GM21825 (cell line): ENCODE measurements around the gene MRM3.
"Not testable (repeated sequence)": the region's sequence is repeated elsewhere in the genome, so short reads cannot be mapped to it uniquely, and the experiment has no call there.

Experiments
- ATAC-seq: cut with Tn5 transposase; IDR thresholded peaks from one replicate; pipeline ENCODE4 v1.9.1; 2021; ENCODE audit warnings: mild to moderate bottlenecking, moderate library complexity; ENCODE audit not compliant: unreplicated experiment

The MRM3 gene

GRCh38 chr17:794876-795275 is 12.7 kb downstream of the MRM3 start:
- no peak for ATAC-seq

GRCh38 chr17:795276-795675 is 13.1 kb downstream of the MRM3 start:
- ATAC-seq: no peak

- no peak for ATAC-seq
Observed at GRCh38 chr17:795721-796120, 13.6 kb downstream of the MRM3 start.

- no peak for ATAC-seq
Observed at GRCh38 chr17:796609-797008, 14.5 kb downstream of the MRM3 start.

GRCh38 chr17:797236-797840 is 15.2 kb downstream of the MRM3 start:
- no peak for ATAC-seq

GRCh38 chr17:798246-798645 is 16.1 kb downstream of the MRM3 start:
- ATAC-seq: no peak

- ATAC-seq: no peak
Observed at GRCh38 chr17:799261-799660, 17.1 kb downstream of the MRM3 start.

GRCh38 chr17:800446-801242 is 18.5 kb downstream of the MRM3 start:
- ATAC-seq: no peak

- no peak for ATAC-seq
Observed at GRCh38 chr17:801660-802059, 19.5 kb downstream of the MRM3 start.

GRCh38 chr17:802481-802880 is 20.3 kb downstream of the MRM3 start:
- no peak for ATAC-seq

GRCh38 chr17:802901-803881 is 21.0 kb downstream of the MRM3 start:
- no peak for ATAC-seq

GRCh38 chr17:804541-805435 is 22.6 kb downstream of the MRM3 start:
- no peak for ATAC-seq

GRCh38 chr17:805886-806285 is 23.7 kb downstream of the MRM3 start:
- not testable (repeated sequence) for ATAC-seq

- no peak for ATAC-seq
Observed at GRCh38 chr17:806346-806745, 24.2 kb downstream of the MRM3 start.

- ATAC-seq: no peak
Observed at GRCh38 chr17:806781-807522, 24.8 kb downstream of the MRM3 start.

- ATAC-seq: no peak
Observed at GRCh38 chr17:807523-808294, 25.6 kb downstream of the MRM3 start.

GRCh38 chr17:811051-811784 is 29.1 kb downstream of the MRM3 start:
- no peak for ATAC-seq

GRCh38 chr17:812638-813204 is 30.6 kb downstream of the MRM3 start:
- ATAC-seq: no peak
